ENCODE data around the gene CEP85L. TPM values are rescaled to one million over a fixed set of nuclear protein-coding genes. Genes with fewer than 3 reads are reported as not detected.

The CEP85L gene
- total RNA-seq, 2 donors from 2014 or later: 4.5 to 6.8 TPM

- Histone ChIP-seq H3K27ac (no peak overlapping the region), H3K4me1 (no peaks in the 10 kb centered on the region), H3K9me3 (no peaks in the 10 kb centered on the region), H3K27me3 (no peaks in the 10 kb centered on the region), H3K36me3 (no peaks in the 10 kb centered on the region), H3K4me3 (no peak overlapping the region)
- no peak for DNase-seq (ENCODE audit: low spot score)
- no peak for TF ChIP-seq CTCF (IDR thresholded peaks at IDR 0.05)
Measured at GRCh38 chr6:118677193-118677592, 25.8 kb upstream of the CEP85L start.

DNA sequence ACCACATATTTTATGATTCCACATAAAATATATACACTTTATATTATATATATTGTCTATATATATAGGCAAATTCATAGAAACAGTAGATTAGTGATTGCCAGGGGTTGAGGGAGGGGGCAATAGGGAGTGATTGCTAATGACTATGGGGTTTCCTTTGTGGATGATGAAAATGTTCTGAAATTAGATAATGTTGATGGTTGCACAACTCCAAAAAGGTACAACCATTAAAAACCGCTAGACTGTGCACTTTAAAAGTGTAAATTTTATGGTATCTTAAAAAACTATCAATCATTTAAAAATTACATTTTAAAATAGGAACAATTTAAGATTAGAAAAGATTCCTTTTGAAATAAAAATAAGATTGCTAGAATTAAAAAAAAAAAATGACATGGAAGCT is 23.8 kb upstream of the CEP85L start:
- no peaks in the 10 kb centered on the region for H3K9me3 ChIP-seq
- TF ChIP-seq CTCF (IDR thresholded peaks at IDR 0.05): no peak
- H3K4me1 ChIP-seq: no peaks in the 10 kb centered on the region
- H3K27me3 ChIP-seq: no peaks in the 10 kb centered on the region
- H3K27ac ChIP-seq: no peak overlapping the region
- no peak for DNase-seq (ENCODE audit: low spot score)
- no peak overlapping the region for H3K4me3 ChIP-seq
- no peaks in the 10 kb centered on the region for H3K36me3 ChIP-seq

GRCh38 chr6:118674772-118675171 is 23.4 kb upstream of the CEP85L start:
- H3K36me3 ChIP-seq: no peaks in the 10 kb centered on the region
- no peaks in the 10 kb centered on the region for H3K27me3 ChIP-seq
- TF ChIP-seq CTCF (IDR thresholded peaks at IDR 0.05): no peak
- no peak for DNase-seq (ENCODE audit: low spot score)
- H3K4me1 ChIP-seq: no peaks in the 10 kb centered on the region
- no peak overlapping the region for H3K4me3 ChIP-seq
- no peaks in the 10 kb centered on the region for H3K9me3 ChIP-seq
- H3K27ac ChIP-seq: no peak overlapping the region

DNA sequence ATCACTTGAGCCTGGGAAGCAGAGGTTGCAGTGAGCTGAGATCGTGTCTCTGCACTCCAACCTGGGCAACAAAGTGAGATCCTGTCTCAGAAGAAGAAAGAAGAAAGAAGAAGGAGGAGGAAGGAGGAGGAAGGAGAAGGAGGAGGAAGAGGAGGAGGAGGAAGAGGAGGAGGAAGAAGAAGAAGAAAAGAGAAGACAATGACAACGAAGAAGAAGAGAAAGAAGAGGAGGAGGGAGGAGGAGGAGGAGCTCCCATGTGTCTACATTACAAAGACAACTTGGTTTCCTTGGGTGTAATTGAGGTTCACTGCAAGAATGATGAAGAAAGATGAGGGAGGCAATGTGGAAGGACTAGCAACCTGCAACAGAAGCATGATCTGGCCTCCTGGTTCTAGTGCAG is 21.3 kb upstream of the CEP85L start:
- Histone ChIP-seq H3K27me3 (no peaks in the 10 kb centered on the region), H3K4me1 (peaks cover 0 to 9% of the 10 kb centered on the region in 2 donors), H3K4me3 (no peak overlapping the region), H3K27ac (no peak overlapping the region), H3K36me3 (no peaks in the 10 kb centered on the region), H3K9me3 (no peaks in the 10 kb centered on the region)
- TF ChIP-seq CTCF (IDR thresholded peaks at IDR 0.05): no peak
- DNase-seq (ENCODE audit: low spot score): no peak

DNA sequence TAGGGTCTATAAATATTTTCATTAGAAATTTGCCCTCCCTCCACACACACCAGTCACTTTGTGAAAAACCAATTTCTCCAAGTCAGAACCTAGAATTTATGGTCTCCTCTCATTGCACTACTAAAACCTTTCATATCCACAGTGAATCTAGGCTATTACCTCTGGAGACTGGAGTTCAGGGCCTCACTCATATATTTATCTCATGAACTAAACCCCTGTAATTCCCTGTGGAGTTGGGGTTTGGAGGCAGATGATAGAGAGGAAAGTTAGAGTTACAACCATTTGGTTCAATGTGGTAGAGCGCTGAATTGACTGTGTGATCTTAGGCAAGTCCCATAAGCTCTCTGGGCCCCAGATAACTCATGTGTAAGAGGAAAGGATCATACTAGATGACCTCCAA is 18.2 kb upstream of the CEP85L start:
- Histone ChIP-seq H3K27me3 (no peaks in the 10 kb centered on the region), H3K4me3 (no peak overlapping the region), H3K4me1 (peaks cover 0 to 9% of the 10 kb centered on the region in 2 donors), H3K36me3 (no peaks in the 10 kb centered on the region), H3K27ac (no peak overlapping the region), H3K9me3 (no peaks in the 10 kb centered on the region)
- TF ChIP-seq CTCF (IDR thresholded peaks at IDR 0.05): no peak
- DNase-seq (ENCODE audit: low spot score): no peak

DNA sequence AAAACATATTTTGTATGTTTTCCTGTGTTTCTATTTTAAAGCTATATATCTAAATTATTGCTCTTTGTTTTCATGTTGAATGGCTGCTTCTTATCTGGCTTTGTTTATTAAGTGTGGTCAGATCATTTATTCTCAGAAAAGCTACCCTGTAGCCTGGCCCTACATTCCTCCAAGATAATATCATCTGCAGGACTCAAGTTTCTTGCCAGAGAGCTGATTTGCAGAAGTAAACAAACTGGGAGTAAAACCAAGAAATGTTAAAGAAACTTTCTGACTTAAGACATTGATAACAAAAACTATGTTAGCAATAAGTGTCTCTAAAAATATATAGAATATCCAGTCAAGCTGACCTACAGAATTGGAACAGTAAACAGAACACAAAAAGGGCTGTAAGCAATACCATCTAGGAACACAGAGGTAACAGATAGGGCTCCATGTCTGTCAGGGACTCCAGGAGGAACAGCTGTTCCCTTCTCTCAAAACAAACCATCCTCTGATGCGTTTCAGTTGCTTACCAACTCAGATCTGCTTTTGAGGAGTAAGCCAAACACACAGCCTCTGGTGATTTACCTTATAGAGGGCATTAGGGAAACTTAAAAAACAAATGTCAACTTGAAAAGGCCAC is 17.5 kb upstream of the CEP85L start:
- no peak for TF ChIP-seq CTCF (IDR thresholded peaks at IDR 0.05)
- peaks cover 0 to 9% of the 10 kb centered on the region in 2 donors for H3K4me1 ChIP-seq
- H3K27me3 ChIP-seq: no peaks in the 10 kb centered on the region
- H3K9me3 ChIP-seq: no peaks in the 10 kb centered on the region
- no peak overlapping the region for H3K27ac ChIP-seq
- H3K4me3 ChIP-seq: no peak overlapping the region
- DNase-seq (ENCODE audit: low spot score): no peak
- no peaks in the 10 kb centered on the region for H3K36me3 ChIP-seq
